T-helper 1 cell treated with Interleukin-12 subunit alpha and Interleukin-12 subunit beta and Interleukin-4 antibody, amounts not matched to agents 30 ng/mL and 1 ng/mL, for 36 hours (primary cell): Measurements from ENCODE around the gene CNKSR1. TPM values are rescaled to one million over a fixed set of nuclear protein-coding genes. Genes with fewer than 3 reads are reported as not detected.

Experiments used
- intact Hi-C: fragments of 100-400 bp; cut with micrococcal nuclease; formaldehyde crosslinking; loops from one replicate; pipeline ENCODE4 v1.15.1; 2024
- total RNA-seq: library from RNA; stranded (reverse); gene quantifications from 2 replicates; pipeline ENCODE4 v1.2.3, GENCODE V29; 2022

Gene CNKSR1
- total RNA-seq, 1 donor from 2014 or later, result 3.9 TPM

DNA sequence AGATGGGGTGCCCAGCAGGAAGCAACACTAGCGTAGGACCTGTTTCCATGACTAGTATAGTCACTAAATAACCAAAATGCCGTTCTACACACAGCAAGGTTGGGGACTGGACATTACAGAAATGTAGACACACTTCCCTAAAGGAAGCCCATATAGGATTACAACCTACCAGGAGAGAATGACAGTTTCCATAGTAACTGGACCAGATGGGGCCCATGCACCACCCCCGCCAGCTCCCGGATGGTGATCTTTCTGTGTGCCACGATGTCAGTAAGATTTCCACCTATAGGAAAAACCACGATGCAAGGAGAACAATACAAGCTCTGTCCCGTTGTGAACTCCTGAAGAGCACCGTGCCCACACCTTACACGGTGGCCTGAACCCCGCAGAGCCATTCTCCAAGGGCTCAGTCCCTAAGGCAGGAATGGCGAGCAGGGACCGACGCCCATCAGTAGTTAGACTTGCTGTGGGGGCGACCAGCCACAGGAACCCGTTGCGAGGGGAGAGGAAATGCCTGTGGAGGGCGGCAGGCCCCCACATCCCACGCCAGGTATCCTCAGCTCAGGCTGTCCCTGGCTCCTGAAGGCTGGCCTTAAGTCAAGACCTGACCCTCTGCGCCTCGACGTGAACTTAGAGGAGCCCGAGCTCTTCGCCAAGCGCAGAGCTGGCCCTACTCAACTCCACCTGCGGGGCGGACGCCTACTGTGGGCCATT is 43.1 kb downstream of the CNKSR1 start:
- intact Hi-C loops, result no loop called here

DNA sequence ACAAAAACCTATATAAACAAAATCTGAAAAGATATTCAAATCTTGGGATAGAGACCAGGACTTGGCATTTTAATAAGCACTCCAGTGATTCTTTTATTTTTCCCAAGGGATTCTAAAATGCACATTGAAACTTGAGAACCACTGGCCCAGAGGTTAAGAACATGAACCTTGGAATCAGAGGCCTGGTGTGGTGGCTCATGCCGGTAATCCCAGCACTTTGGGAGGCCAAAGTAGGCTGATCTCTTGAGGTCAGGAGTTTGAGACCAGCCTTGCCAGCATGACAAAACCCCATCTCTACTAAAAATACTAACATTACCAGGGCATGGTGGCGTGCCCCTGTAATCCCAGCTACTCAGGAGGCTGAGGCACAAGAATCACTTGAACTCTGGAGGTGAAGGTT is 43.8 kb downstream of the CNKSR1 start:
- intact Hi-C loops, result no loop called here

DNA sequence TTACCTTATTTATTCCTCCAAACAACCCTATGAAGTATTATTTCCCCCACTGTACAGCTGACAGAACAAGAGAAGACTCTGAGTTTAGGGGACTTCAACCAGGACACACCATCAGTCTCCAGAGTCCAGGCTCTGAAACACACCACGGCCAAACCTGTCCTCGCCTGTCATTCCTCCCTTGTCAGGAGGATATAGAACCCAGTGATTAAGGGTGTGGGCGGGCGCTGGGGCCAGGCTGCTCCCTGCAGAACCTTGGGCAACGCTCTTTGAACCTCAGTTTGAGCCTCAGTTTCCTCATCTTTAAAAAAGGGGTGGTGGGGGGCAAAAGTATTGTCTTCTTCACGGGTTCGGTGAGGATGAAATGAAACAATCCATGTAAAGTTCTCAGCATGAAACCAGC is 47.3 kb downstream of the CNKSR1 start:
- intact Hi-C loops, result loop anchor here (1.0 kb wide), 1 partner anchor 10 kb away; the partner anchor contains the start of gene CEP85

DNA sequence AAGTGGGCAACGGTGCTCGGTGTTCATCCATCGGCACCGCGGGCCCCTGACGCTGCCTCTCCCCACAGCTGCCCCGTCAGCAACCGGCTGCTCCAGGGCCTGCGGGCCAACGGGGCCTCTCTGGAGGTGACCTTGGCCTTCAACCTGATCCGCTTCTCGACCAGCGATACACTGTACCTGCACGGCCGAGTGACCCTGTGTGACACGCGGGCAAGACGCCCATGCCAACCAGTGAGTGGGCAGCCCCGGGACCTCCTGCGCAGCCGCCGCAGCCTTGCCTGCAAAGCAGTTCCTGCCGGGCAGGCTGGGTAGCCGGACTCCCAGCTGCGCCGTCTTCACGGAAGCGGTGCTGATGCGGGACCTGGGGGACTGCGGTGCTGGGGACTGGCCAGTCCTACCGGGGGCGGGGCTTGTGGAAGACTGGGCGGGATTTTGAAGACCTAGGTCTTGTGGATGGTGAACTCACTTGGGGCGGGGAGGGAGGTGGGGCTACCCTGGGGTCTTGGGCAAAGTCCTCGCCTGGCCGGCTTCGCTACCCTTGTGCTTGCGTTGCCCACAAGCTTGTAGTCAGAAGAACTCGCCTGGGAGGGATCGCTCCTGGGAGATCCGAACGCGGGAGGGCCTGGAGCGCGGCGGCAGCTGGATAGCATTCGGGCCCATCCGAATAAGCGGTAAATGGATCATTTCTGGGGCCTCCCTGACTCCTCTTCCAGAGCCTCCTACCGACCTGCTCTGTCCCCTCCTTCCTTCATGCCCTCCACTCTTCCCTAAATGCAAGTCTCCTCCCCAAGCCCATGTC is 47.9 kb downstream of the CNKSR1 start:
- intact Hi-C loops, result loop anchor here (1.0 kb wide), 1 partner anchor 9 kb away; the partner anchor contains the start of gene CEP85

DNA sequence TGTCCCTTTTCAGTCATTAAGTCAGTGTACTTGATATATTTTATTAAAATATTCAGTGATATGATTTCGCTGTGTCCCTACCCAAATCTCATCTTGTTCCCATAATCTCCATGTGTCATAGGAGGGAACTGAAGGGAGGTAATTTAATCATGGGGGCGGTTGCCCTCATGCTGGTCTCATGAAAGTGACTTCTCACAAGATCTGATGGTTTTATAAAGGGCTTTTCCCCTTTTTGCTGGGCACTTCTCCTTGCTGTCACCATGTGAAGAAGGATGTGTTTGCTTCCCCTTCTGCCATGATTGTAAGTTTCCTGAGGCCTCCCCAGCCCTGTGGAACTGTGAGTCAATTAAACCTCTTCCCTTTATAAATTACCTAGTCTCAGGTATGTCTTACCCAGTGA is 53.4 kb downstream of the CNKSR1 start:
- intact Hi-C loops, result loop anchor here (5.0 kb wide), 3 partner anchors 242 to 798 kb away; partner anchors contain the start of genes HMGN2, MACO1 and STMN1

DNA sequence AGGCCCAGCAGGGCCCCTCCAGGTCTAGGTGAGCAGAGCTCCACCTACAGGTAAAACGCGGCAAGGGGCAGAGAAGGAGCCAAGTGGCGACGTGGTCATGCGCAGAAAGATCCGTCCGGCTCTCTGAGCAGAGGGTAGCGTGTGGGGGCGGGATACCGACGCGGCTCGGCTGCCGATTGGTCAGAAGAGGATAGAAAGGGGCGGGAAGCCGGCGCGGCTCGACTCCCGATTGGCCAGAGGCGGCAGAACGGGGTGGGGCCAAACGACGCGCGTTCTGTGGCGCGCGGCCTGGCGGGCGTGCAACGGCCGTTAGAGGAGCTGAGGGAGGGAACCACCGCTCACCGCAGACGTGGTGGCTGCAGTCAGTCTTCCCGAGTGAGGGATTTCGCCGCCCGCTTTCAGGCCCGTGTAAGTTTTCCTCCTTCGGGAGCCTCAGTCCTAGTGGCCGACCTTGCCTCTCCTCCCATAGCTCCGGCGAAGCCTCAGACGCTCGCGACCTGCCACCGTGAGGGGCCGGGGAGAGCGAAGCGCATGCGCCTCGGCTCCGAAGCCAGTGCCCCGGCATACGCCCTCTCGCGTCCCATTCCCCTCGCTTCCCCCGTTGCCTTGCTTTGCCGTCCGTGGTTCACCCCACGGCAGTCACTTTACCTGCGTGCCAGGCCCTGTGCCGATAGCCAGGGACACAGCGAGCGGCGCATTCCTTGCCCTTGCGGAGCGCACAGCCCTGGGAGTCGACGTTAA is 56.8 kb downstream of the CNKSR1 start, which contains the start of gene CEP85:
Gene CEP85 (plus strand): TSS at position 298 of the 741 bp plus-strand sequence. CDS start 5,584 bp downstream, outside the sequence.
- intact Hi-C loops, result loop anchor here (1.0 to 5.0 kb wide), 19 partner anchors 9 to 802 kb away; partner anchors contain the start of genes AUNIP, DHDDS, HMGN2 and MACO1

DNA sequence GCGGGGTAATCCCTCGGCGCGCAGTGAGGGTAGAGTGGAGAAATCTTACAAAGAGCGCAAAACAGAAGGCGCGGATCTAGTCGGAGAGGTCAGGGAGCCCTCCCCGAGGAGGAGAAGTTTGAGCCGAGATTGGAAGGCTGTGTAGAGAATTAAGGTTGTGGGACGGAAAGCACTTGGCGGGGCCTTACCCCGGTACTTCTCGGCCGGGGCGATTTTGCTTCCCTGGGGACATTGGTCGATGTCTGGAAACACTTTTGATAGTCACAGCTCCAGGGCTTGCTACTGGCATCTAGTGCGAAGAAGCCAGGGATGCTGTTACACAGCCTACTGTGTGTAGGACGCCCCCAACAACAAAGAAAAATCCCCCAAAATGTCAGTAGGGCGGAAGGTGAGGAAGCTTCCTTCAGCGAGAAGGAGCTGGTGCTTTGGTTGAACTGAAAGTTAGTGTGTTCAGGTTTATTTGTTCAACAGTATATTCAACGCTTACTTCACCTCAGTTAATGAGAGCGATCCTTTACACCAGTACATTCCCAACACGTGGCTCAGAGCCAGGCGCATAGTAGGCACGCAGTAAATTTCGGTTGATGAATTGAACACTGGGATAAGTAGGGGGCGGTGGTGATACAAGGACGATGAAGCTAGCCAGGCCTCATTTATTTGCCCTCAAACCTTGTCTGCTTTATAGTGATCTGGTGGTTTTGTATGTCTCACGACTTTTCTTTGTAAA is 57.5 kb downstream of the CNKSR1 start:
- intact Hi-C loops, result loop anchor here (1.0 to 5.0 kb wide), 20 partner anchors 10 to 803 kb away; partner anchors contain the start of genes AUNIP, DHDDS, HMGN2 and MACO1

DNA sequence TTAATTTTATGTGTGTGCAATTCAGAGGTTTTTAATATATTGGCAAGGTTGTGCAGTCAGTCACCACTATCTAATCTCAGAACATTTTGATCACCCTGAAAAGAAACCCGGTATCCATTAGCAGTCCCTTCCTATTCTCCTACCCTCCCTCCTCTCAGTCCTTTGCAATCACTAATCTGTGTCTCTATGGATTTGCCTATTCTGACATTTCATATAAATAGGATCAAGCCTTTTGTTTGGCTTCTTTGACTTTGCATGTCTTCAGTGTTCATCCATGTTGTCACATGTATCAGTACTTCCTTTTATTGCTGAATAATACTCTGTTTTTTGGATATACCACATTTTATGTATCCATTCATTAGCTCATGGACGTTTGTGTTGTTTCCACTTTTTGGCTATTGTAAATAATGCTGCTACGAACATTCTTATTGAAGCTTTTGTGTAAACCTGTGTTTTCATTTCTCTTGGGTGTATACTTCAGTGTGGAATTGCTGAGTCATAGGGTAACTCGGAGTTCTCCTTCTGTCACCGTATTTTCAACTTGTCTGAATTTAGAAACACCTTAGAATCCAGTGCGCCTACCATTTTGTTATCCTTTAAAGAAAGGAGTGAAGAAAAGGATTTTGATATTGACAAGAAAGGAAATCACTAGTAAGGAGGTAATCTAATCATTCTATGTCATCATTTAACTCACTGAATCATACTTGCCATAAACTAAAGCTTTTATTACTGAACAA is 60.1 kb downstream of the CNKSR1 start:
- intact Hi-C loops, result loop anchor here (5.0 kb wide), 1 partner anchor 415 kb away; no protein-coding TSS in a partner anchor

Other genes starting within 250 kb of the CNKSR1 start
- gene PAFAH2, start 179.4 kb upstream of the CNKSR1 start, total RNA-seq, result 9.8 and 11.1 TPM in 2 replicates
- gene EXTL1, start 155.7 kb upstream of the CNKSR1 start, total RNA-seq, result not detected in 2 replicates
- not detected in 2 replicates for gene SLC30A2, start 131.4 kb upstream of the CNKSR1 start, total RNA-seq
- gene TRIM63, start 109.9 kb upstream of the CNKSR1 start, total RNA-seq, result not detected in 2 replicates
- 17.4 and 19.8 TPM in 2 replicates for gene PDIK1L, start 65.7 kb upstream of the CNKSR1 start, total RNA-seq
- gene FAM110D, start 18.4 kb upstream of the CNKSR1 start, total RNA-seq, result not detected in 2 replicates
- not detected in 2 replicates for gene C1orf232, start 8.5 kb upstream of the CNKSR1 start, total RNA-seq
- 31.1 and 33.1 TPM in 2 replicates for gene ZNF593, start 7.6 kb upstream of the CNKSR1 start, total RNA-seq
- not detected in 2 replicates for gene ZNF593OS, start 5.7 kb upstream of the CNKSR1 start, total RNA-seq
- gene CATSPER4, start 13.1 kb downstream of the CNKSR1 start, total RNA-seq, result not detected in 2 replicates
- gene CEP85, start 56.7 kb downstream of the CNKSR1 start, total RNA-seq, result 34.8 and 35.6 TPM in 2 replicates
- 739 and 749 TPM in 2 replicates for gene SH3BGRL3, start 102.6 kb downstream of the CNKSR1 start, total RNA-seq
- gene UBXN11, start 129.1 kb downstream of the CNKSR1 start, total RNA-seq, result 30.6 and 33.8 TPM in 2 replicates
- 1,323 and 1,401 TPM in 2 replicates for gene CD52, start 140.5 kb downstream of the CNKSR1 start, total RNA-seq
- 3.8 and 4.2 TPM in 2 replicates for gene CRYBG2, start 176.6 kb downstream of the CNKSR1 start, total RNA-seq
- 0.34 TPM in 1 of 2 replicates, not detected in the other for gene ZNF683, start 195.3 kb downstream of the CNKSR1 start, total RNA-seq
- not detected in 2 replicates for gene LIN28A, start 233.3 kb downstream of the CNKSR1 start, total RNA-seq